Small intestine (tissue), 7 donors: ENCODE measurements around the gene NRIP3. TPM values are rescaled to one million over a fixed set of nuclear protein-coding genes. Genes with fewer than 3 reads are reported as not detected.
"Not testable (repeated sequence)": the region's sequence is repeated elsewhere in the genome, so short reads cannot be mapped to it uniquely, and the experiment has no call there.

ENCODE experiments used
- DNase-seq, 2 donors: peaks; one replicate each; pipeline versions ENCODE4 v3.0.0 to v3.0.0-alpha.2; 2013
- FAIRE-seq: peaks from 2 replicates; lab custom pipeline; 2012; peaks lifted over from hg19 to GRCh38; lab: Jason Lieb, UNC
- H3K27ac ChIP-seq, 3 donors: one replicate each; pipeline ENCODE4 v1.5.1; 2013; ENCODE audit warnings: low read length in 2 of 3, mild to moderate bottlenecking in 2 of 3, control low read depth in 1 of 3, inconsistent platforms in 1 of 3, low read depth in 1 of 3, moderate library complexity in 1 of 3
- H3K27me3 ChIP-seq, 3 donors: one replicate each; pipeline ENCODE4 v1.6.1; 2013; ENCODE audit warnings: low read length in 3 of 3, inconsistent platforms in 1 of 3; ENCODE audit not compliant: control insufficient read depth in 3 of 3, insufficient read depth in 3 of 3
- H3K36me3 ChIP-seq, 3 donors: one replicate each; pipeline ENCODE4 v1.6.1; 2013; ENCODE audit warnings: low read length in 3 of 3, inconsistent platforms in 1 of 3, low read depth in 1 of 3, mild to moderate bottlenecking in 1 of 3, moderate library complexity in 1 of 3; ENCODE audit not compliant: control insufficient read depth in 3 of 3, insufficient read depth in 2 of 3
- H3K4me1 ChIP-seq, 3 donors: one replicate each; pipeline ENCODE4 v1.6.1; 2013; ENCODE audit warnings: low read length in 2 of 3, inconsistent platforms in 1 of 3, low read depth in 1 of 3, mild to moderate bottlenecking in 1 of 3, moderate library complexity in 1 of 3; ENCODE audit not compliant: control insufficient read depth in 3 of 3, insufficient read depth in 2 of 3
- H3K4me3 ChIP-seq, 3 donors: one replicate each; pipeline ENCODE4 v1.5.1; 2013; ENCODE audit warnings: low read length in 3 of 3, control low read depth in 1 of 3, inconsistent platforms in 1 of 3, low read depth in 1 of 3, mild to moderate bottlenecking in 1 of 3, moderate library complexity in 1 of 3
- H3K9me3 ChIP-seq, 2 donors: one replicate each; pipeline ENCODE4 v1.6.1; 2013; ENCODE audit warnings: low read depth in 1 of 2, low read length in 1 of 2; ENCODE audit not compliant: control insufficient read depth in 2 of 2, insufficient read depth in 1 of 2
- WGBS, 3 donors: extraction: QIAGEN DNeasy Blood & Tissue Kit; methylation state at CpG; one replicate each; pipeline ENCODE4 v1.1.7; 2013; 5-methylcytosine and 5-hydroxymethylcytosine counted together
- polyA plus RNA-seq, 4 donors: library from polyadenylated mRNA; stranded (reverse) in 3 of 4; unstranded in 1 of 4; fragments of 200-250 nt in 3 of 4; fragments of 120-200 nt in 1 of 4; gene quantifications; one replicate each; pipeline versions ENCODE4 v1.2.1 to v1.2.3, GENCODE V29; 2013
- donor health status: healthy with polysubstance abuse.
- donor health status: control.
- donor health status: control.
- donor health status: Bipolar disorder and iron deficiency.
- donor health status: healthy.

NRIP3 gene
- polyA plus RNA-seq, 4 donors = 0.21 to 0.70 TPM; not detected in 2

- FAIRE-seq (no peak), DNase-seq (no peak)
- Histone ChIP-seq H3K4me3 (no peak overlapping the region), H3K4me1 (no peaks in the 10 kb centered on the region), H3K27me3 (no peaks in the 10 kb centered on the region), H3K36me3 (no peaks in the 10 kb centered on the region), H3K9me3 (no peaks in the 10 kb centered on the region), H3K27ac (no peak overlapping the region)
- WGBS, 3 donors = 78 to 80% (median 79%) methylated on average over 3 of the region's 3 CpGs
Observed at GRCh38 chr11:8980485-8980884, 23.3 kb downstream of the NRIP3 start.

GRCh38 chr11:8979365-8979764 is 24.4 kb downstream of the NRIP3 start:
- not testable (repeated sequence) for H3K27me3 ChIP-seq, H3K36me3 ChIP-seq, DNase-seq, H3K9me3 ChIP-seq, H3K4me3 ChIP-seq, FAIRE-seq, H3K27ac ChIP-seq, H3K4me1 ChIP-seq
- 84 to 95% (median 86%) methylated on average over 4 to 5 of the region's 7 CpGs for WGBS, 3 donors

- no peaks in the 10 kb centered on the region for H3K9me3 ChIP-seq
- H3K27me3 ChIP-seq = no peaks in the 10 kb centered on the region
- no peak overlapping the region for H3K27ac ChIP-seq
- DNase-seq (no peak), FAIRE-seq (no peak)
- H3K36me3 ChIP-seq = no peaks in the 10 kb centered on the region
- H3K4me3 ChIP-seq = no peak overlapping the region
- 75 to 84% (median 80%) methylated on average over 3 of the region's 3 CpGs for WGBS, 3 donors
- H3K4me1 ChIP-seq = no peaks in the 10 kb centered on the region
Observed at GRCh38 chr11:8973121-8973520, 30.7 kb downstream of the NRIP3 start.

- Histone ChIP-seq H3K27ac (no peak overlapping the region), H3K4me3 (no peak overlapping the region), H3K4me1 (no peaks in the 10 kb centered on the region), H3K9me3 (no peaks in the 10 kb centered on the region), H3K27me3 (no peaks in the 10 kb centered on the region), H3K36me3 (peaks cover 0 to 6% (median 0%) of the 10 kb centered on the region in 3 donors)
- 78 to 89% (median 80%) methylated on average over 1 of the region's 1 CpG for WGBS, 3 donors
- DNase-seq (no peak), FAIRE-seq (no peak)
Observed at GRCh38 chr11:8971924-8972316, 31.9 kb downstream of the NRIP3 start.

GRCh38 chr11:8971196-8971923 is 32.4 kb downstream of the NRIP3 start:
- Histone ChIP-seq H3K36me3 (peaks cover 0 to 6% (median 0%) of the 10 kb centered on the region in 3 donors), H3K4me1 (no peaks in the 10 kb centered on the region), H3K27me3 (no peaks in the 10 kb centered on the region), H3K27ac (no peak overlapping the region), H3K9me3 (no peaks in the 10 kb centered on the region), H3K4me3 (no peak overlapping the region)
- DNase-seq (no peak), FAIRE-seq (no peak)
- 81 to 88% (median 82%) methylated on average over 2 of the region's 2 CpGs for WGBS, 3 donors

- Histone ChIP-seq H3K9me3 (no peaks in the 10 kb centered on the region), H3K4me3 (no peak overlapping the region), H3K27ac (no peak overlapping the region), H3K4me1 (peaks cover 0 to 11% (median 6%) of the 10 kb centered on the region in 3 donors), H3K36me3 (peaks cover 0 to 6% (median 0%) of the 10 kb centered on the region in 3 donors), H3K27me3 (no peaks in the 10 kb centered on the region)
- WGBS, 3 donors = 81 to 91% (median 88%) methylated on average over 7 to 8 of the region's 8 CpGs
- FAIRE-seq (no peak), DNase-seq (no peak)
Observed at GRCh38 chr11:8967184-8967583, 36.6 kb downstream of the NRIP3 start.

GRCh38 chr11:8964324-8965320 is 39.2 kb downstream of the NRIP3 start, which contains the start of gene TMEM9B:
TSS of gene TMEM9B (minus strand) at chr11:8964442. CDS start at chr11:8964313, 129 bp downstream.
- Histone ChIP-seq H3K36me3 (peaks cover 0 to 6% (median 0%) of the 10 kb centered on the region in 3 donors), H3K4me1 (peaks cover 0 to 16% (median 6%) of the 10 kb centered on the region in 3 donors), H3K4me3 (peak within 1 kb of the TSS; percentile 70 to 89 (median 73)), H3K27ac (peak within 1 kb of the TSS; percentile 96 to 99 (median 96)), H3K9me3 (no peaks in the 10 kb centered on the region), H3K27me3 (no peaks in the 10 kb centered on the region)
- DNase-seq = peak; percentile 94 to 98
- 0% methylated on average over 63 to 67 of the region's 67 CpGs for WGBS, 3 donors
- no peak for FAIRE-seq
